GM21619 (cell line): Measurements from ENCODE around the gene GNAO1.
"Not testable (repeated sequence)": the region's sequence is repeated elsewhere in the genome, so short reads cannot be mapped to it uniquely, and the experiment has no call there.

ENCODE experiments used
- ATAC-seq: cut with Tn5 transposase; IDR thresholded peaks from one replicate; pipeline ENCODE4 v1.9.1; 2021; ENCODE audit not compliant: unreplicated experiment

GNAO1 gene

GRCh38 chr16:56357241-56357764, 166.0 kb downstream of the GNAO1 start:
- peak; percentile 13 for ATAC-seq

- ATAC-seq: no peak
Measured at GRCh38 chr16:56357765-56358322, 166.6 kb downstream of the GNAO1 start.

DNA sequence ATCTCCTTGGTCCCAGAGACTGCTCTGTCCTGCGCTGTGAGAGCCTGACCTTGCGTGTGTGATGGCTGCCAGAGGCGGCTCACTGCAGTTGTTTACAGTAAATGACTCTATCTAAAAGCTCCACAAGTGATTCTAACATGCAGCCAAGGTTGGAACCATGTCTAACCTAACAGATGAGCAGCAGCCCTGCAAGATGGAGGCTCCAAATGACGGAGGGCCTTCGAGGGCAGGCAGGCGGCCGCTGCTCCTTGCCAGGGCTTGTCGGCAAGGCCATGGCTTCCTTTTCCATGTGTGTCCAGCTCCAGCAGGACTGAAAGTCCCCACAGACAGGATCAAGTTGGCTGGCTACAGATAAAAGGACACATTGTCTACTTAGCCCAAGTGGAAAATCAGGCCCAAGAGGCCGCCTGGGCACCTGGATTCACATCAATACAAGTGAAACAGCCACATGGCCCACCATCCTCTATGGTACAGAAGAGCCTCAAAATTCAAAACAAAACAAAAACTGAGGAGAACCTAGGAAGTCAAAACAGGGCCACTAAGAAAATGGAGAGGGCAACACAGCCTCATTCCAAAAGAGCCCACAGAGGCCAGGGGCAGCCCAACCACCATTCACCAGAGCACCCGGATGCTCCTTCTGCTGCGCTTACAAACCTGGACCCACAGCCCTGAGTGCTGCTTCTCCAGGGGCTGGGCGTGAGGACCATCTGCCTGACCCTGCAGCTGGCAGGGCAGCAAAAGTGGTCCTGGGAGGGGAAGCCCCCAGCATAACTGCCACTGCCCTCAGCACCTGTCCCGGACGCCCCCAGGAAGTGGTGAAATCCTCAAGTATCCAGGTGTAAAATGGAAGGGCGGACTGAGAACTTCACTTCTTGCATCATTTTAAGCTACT, 169.1 kb downstream of the GNAO1 start:
- no peak for ATAC-seq

GRCh38 chr16:56362057-56362655, 170.9 kb downstream of the GNAO1 start:
- ATAC-seq: no peak

GRCh38 chr16:56362706-56363105, 171.4 kb downstream of the GNAO1 start:
- no peak for ATAC-seq

- ATAC-seq: no peak
Measured at GRCh38 chr16:56363181-56363716, 172.0 kb downstream of the GNAO1 start.

DNA sequence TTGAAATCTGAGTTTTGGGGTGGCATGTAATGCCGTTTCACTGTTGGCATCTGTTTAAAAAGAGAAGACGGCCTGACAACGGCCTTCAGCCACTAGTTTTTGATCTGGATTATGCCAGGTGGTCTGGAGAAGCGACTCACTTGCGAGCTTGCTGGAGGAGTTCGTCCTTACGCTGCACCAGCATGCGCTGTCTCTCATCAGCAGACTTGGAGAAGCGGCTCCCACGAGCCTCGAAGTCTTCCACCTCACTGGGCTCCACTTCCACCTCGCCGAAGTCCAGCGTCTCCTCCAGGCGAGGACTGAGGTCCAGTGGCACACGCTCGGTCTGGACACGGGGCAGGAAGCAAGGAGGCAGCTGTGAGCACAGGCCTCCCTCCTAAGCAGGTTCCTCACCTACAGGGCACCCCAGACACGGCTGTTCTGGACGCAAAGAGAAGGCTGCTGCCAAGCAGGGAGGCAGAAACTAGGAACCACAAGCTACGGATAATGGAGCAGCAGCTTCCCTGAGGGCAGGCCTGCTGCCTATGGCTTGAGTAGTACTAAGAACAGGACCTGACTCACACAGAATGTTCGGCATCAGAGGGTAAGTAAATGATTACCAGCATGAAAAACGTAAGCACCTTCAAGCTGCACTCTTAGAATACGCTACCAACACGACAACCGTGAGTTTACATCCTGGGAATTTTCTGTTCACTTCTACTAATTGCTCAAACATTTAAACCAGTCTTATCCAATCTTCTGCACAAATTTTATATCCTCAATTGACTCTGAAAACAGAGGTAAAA, 172.7 kb downstream of the GNAO1 start:
- ATAC-seq: no peak

- ATAC-seq: no peak
Measured at GRCh38 chr16:56364865-56365264, 173.6 kb downstream of the GNAO1 start.

GRCh38 chr16:56365552-56365951, 174.3 kb downstream of the GNAO1 start:
- no peak for ATAC-seq

DNA sequence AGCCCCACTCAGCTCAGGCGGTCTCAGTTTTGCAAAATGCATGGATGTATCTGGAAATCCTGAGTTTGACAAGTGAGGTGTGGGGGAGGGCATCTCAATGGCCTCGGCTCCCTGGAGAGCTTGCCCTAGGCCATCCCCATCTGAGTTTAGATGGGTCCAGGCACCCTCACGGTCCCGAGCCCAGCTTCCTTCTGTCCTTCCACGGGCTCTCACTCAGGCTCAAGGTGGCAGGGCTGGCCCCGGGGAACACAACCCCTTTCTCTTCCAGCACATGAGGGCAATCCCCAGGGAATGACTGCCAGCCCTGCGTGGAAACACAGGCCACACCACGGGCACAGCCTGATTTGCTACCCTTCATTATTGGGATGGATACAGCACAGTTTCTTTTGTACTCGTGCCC, 175.7 kb downstream of the GNAO1 start:
- ATAC-seq: no peak

GRCh38 chr16:56367764-56368163, 176.5 kb downstream of the GNAO1 start:
- ATAC-seq: no peak

GRCh38 chr16:56368545-56368944, 177.3 kb downstream of the GNAO1 start:
- ATAC-seq: no peak

DNA sequence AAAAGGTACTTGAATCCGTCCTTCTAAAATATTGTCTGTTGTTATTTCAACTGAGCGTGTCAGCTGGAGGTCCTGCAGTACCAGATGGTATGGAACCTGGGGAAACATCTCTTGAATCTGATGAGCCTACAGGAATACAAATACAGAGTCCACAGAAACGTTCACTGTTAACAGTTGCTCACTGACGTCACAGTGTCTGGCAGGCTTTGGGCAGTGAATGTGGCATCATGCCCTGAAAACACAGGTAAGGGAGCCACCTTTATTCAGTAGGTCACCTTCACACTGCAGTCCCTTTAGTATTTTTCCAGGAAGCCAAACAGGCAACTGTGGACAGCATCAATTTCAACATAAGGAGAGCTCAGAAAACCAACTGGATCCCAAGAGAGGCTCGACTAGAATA, 177.9 kb downstream of the GNAO1 start:
- no peak for ATAC-seq

- no peak for ATAC-seq
Measured at GRCh38 chr16:56370185-56370874, 179.0 kb downstream of the GNAO1 start.

DNA sequence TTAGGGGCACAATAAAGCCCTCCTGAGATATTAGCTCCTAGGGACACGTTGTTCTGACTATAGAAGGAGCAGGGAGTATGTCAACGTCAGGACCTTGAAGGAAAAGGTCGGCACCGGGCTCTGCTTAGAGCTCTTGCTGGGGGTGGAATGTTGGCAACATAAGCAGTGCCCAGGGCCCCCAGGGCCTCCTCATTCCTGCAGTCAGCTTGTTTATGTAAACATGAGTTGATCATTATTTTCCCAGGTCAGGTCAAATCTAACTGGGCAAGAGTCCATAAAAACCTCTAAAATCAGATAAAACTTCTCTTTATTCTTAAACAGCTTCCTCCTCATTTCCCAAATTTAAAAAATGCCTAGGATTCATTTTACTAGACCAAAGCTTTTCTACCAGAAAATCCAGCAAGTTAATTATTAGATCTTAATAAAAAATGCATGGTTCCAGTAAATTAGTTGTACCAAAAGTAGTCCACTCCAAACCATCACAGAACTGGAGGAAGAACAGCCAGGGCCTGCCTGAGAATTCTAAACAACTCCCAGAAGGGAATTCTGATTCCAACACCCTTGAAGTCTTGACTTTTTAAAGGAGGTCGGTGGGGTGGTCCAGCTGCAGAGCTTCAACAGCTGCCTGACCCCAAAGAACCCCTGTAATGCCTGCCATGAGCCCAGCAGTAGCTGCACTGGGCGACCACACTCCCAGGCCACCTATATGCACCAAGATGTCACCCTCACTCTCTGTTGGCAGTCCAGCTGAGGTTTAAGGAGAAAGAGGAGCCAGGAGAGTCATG, 179.8 kb downstream of the GNAO1 start:
- no peak for ATAC-seq

DNA sequence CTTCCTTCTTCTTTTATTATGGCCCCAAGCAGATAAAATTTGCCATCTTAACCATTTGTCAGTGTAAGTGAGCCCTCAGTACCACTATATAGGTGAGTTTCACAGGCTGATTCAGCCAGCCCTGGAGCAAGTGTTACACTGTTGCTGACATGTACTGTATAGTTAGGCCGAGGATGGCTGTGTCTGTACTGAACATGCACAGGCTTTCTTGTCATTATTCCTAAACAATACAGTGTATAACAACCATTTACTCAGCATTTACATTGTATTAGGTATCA, 180.3 kb downstream of the GNAO1 start:
- ATAC-seq: no peak

DNA sequence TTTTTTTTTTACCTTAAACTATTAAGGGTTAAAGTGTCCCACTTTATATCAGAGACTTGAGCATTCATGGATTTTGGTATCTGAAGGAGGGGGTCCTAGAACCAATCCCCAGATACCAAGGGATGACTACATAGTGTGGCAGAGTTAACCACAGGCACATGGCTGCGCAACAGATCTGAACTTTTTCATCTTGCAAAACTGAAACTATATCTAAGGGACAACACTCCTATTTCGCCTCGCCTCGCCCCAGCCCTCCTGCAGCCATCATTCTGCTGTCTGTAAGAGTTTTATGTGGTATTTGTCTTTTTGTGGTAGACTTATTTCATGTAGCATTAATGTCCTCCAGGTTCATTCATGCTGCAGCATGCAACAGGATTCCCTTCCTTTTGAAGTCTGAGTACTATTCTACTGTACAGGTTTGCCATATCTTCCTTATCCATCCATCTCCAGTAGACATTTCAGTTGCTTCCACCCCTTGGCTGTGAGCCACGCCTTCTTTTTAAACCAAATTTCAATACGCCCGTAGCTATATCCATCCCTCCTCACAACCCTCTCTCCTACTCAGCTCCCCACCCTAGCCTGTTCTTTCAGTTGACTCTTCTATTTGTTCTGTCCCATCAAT, 180.8 kb downstream of the GNAO1 start:
- no peak for ATAC-seq

DNA sequence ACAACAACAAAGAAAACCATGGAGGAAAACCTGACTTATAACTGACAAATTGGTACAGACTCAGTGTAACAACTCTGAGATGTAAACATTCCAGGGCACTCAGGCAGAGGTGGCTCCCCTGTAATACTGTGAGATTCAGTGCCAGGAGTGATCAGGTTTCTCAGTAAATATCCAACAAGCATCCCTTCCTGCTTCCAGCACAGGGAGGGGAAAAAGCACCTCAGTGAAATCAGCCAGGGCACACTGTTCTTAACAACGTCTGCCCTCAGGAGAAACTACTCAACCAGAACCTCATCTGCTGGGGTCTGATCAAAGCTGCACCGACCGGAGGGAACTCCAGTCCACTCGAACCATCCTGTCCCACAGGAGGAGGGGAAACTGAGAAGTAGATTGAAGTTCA, 181.7 kb downstream of the GNAO1 start:
- ATAC-seq: no peak

- ATAC-seq: not testable (repeated sequence)
Measured at GRCh38 chr16:56375792-56376191, 184.5 kb downstream of the GNAO1 start.
